Hematopoietic multipotent progenitor cell treated with erythropoietin and hydrocortisone succinate and interleukin-3 and kit ligand, for 8 days (in vitro differentiated cells): ENCODE results near the gene GTF2B.
"Not testable (repeated sequence)": the region's sequence is repeated elsewhere in the genome, so short reads cannot be mapped to it uniquely, and the experiment has no call there.

Source experiments
- DNase-seq: peaks from one replicate; pipeline ENCODE4 v3.0.0-alpha.2; 2015

Gene GTF2B

DNA sequence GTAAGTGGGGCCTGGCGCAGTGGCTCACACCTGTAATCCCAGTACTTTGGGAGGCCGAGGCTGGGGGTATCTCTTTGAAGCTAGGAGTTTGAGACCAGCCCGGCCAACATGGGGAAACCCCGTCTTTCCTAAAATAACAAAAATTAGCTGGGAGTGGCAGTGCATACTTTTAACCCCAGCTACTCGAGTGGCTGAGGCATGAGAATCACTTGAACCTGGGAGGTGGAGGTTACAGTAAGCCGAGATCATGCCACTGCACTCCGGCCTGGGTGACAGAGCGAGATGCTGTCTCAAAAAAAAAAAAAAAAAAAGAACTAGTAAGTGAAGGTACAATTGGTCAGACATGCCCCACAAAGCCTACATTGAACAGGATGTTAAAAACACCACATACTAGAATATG, 10.7 kb downstream of the GTF2B start:
- not testable (repeated sequence) for DNase-seq

DNA sequence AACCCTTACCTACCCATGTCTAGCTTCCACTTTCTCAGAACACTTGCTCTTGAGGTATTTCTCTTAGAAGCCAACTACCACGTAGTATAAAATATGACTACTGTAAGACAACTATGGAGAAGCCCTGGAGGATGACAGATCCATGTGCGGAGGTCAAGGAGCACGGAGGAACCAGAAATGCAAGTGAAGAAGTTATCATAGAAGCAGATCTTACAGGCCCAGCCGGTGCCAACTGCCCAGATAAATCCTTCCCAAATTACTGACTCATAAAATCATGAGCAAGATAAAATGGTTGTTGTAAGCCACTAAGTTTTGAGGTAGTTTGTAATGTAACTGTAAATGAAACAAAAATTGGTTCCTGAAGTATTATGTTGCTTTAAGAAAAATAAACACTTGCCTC, 12.6 kb downstream of the GTF2B start:
- DNase-seq, result peak; percentile 31

DNA sequence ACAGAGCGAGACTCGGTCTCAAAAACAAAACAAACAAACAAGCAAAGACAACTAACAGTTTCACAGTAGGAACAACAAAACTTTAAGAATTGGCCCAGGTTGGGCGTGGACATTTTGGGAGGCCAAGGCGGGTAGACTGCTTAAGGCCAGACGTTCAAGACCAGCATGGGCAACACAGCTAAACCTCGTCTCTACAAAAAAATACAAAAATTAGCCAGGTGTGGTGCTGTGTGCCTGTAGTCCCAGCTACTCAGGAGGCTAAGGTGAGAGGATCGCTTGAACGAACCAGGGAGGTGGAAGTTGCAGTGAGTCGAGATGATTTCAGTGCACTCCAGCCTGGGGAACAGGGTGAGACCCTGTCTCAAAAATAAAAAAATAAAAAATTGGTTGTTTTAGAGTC, 13.5 kb downstream of the GTF2B start:
- no peak for DNase-seq

DNA sequence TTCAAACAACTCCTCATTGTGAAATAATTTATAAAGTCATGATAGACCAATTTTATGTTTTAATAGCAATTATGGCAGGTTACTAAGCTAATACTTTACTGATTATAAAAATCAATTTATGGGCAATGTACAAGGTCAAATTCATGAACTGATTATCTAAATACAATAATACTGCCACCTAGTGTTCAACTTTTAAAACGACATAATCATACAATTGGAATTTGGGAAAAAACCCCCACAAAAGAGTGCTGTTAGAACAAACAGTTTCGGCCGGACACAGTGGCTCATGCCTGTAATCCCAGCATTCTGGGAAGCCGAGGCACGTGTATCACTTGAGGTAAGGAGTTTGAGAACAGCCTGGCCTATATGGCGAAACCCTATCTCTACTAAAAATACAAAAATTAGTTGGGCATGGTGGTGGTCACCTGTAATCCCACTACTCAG, 14.0 kb downstream of the GTF2B start:
- DNase-seq, result peak; percentile 47

DNA sequence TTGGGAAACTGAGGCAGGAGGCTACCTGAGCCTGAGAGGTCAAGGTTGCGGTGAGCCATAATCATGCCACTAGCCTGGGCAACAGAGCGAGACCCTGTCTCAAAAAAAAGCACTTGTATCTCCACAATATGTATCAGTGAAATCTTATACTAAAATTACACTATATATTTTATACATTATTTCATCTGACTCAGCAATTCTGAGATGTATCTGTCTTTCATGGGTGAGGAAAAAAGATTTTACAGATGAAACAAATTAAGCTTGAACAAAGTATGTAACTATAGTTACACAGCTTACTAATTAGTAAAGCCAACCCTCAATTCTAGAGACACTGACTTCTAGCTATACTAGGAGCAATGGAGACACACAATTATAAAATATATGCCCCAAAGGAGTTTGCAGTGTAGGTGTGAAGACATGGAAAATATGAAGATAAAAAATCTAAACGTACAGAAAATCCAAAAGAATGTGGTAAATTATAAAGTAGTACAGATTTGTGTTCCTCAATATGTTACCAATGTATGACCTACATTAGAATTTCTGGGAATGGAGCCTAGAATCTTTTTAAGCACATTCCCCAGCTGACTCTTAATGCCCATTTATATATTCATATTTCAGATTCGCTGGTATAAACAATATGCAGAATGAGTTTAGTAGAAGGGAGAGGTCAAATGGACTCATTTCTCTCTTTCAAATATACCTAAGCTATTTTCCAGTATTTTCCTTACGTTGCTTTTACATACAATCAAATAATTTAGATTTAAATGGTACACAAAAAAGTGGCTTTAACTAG, 14.6 kb downstream of the GTF2B start:
- no peak for DNase-seq

DNA sequence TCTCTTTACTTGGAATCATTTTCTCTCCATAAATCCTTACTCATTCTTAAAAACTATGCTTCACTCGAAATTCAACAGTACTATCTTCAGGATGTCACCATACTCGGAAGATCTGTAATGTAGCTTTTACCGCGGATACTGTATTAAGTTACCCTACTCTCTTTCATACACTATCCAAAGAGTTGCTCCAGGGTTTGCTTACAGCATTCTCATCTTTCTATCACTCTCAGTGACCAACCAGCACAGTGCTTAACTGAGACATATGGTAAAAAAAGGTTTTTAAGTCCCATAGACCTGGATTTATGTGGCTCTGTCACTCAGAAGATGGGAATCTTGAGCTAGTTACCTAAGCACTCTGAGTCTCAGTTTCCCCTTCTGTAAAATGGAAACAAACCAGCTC, 15.8 kb downstream of the GTF2B start:
- no peak for DNase-seq

DNA sequence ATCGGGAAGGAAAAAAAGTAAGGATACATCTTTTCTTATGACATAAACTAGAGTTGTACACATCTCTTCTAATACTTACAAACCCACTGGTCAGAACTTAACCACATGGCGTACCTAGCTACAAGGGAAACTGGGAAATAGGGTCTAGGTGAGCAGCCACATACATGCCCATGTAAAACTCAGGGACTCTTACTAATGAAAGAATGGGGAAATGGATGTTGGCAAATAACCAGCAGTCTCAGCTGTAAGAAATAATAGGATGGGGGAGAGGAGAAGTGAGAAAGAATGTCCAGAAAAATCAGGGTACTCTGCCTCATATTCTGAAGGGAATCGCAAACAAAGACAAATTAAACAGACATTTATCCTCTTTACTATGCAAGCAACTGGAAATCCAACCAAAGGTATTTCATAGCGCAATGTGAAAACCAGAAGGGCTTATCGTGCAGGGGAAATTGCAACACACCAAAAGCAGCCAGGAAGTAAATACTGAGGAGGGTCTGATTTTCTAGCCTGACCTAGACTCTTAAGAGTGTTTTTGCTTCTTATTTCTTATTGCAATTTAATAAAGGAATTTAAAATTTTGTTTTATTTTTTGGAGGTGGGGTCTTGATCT, 17.5 kb downstream of the GTF2B start:
- no peak for DNase-seq

DNA sequence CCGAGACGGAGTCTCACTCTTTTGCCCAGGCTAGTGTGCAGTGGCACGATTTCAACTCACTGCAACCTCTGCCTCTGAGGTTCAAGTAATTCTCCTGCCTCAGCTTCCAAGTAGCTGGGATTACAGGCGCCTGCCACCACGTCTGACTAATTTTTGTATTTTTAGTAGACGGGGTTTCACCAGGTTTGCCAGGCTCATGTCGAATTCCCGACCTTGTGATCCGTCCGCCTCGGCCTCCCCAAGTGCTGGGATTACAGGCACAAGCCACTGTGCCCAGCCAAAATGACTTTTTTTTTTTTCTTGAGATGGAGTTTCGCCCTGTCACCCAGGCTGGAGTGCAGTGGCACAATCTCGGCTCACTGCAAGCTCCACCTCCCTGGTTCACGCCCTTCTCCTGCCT, 21.7 kb downstream of the GTF2B start:
- DNase-seq, result not testable (repeated sequence)

DNA sequence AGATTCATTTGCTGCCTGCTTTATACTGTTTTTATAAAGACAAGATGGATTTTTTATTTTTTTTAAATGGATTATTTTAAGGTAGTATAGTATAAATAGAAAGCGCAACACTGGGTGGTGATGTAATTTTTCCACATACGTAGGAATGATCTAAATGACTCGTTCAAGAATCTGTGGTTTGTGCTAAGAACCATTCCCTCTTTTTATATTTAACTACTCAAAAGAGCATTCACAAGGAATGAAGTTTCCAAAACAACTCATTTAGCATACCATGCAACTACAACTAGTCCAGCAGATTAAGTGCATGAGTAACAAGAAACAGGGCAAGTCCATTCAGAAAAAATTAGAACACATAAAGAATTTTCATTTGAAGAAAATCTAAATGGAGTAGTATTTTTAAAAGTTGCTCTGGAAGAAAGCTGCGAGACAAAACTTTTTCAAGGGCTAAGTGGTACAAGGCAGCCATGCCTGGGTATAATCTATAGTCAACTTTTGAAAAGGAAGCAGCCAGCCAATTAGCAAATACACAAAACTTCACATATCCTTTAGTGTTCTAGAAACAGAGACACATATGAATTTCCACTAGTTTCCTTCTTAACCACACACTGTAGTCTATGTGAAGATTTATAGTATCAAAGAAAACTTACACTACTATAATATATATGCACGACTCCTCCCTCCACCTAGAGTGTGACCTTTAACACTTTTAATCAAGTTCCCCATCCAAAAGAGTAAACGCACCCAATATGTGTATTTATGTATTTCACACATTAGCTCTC, 23.4 kb downstream of the GTF2B start:
- DNase-seq, result no peak

DNA sequence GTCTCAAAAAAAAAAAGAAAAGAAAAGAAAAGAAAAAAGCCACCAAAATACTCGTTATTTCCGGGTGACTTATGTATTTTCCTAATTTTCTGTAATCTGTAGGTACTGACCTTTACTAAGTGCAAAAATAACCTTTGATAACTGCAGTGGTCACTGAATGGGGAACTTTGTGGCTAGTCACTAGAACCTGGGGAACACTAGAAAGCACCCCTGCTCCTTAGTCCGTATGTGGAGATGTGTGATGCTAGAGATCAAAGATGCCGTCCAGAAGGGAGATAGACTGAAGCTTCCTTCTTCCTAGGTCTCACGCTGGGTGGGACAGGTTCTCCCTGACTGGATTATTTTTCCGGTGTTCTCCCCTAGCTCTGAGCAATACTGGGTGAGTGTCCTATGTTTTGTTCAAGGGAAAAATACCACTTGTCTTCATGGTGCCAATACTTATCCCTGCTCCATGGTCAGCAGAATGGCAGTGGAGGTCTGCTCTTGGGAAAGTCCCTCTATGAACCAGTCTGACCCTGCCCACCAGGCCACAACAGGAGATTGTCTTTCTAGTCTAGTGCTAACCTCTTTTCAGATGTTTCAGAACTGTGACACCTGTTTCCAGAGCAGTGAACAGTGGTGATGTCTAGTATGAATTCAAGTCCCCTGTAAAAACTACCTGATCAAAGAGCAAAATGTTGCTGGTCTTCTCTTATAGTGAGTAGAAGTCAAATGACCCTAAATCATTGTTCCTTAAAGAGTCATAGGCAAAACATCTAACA, 39.9 kb downstream of the GTF2B start:
- DNase-seq, result no peak

DNA sequence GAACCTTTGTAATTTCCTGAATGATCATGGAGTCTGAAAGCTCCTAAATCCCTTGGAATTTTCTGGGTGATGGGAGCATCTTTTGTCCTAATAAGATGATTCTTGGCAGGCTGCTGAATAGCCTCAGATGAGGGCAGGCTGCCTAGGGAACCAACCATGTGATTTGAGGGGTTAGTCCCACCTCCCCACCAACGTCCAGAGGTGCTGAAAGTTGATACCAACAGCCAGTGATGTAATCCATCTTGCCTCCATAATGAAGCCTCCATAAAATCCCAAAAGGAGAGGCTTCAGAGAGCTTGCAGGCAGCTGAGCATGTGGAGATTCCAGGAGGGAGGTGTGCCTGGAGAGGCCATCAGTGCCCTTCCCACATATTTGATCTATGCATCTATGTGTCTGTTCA, 43.7 kb downstream of the GTF2B start:
- DNase-seq, result no peak

DNA sequence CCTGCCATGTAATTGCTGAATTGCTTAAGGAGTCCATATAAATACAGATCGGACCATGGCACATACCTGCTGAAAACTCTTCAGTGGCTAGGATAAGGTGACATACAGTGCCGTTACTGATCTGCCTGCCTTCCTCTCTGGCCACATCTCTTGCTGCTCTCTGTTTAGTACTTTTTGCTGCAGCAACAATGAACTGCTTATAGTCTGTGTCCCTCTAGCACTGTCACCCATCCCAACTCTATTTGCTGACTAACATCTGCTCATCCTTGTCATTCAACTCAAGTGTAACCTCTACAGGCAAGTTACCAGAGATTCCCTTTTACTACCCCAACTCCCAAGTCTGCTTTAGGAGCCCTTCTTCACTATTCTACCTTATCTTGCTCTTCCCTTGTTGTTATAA, 65.6 kb downstream of the GTF2B start:
- DNase-seq, result no peak

DNA sequence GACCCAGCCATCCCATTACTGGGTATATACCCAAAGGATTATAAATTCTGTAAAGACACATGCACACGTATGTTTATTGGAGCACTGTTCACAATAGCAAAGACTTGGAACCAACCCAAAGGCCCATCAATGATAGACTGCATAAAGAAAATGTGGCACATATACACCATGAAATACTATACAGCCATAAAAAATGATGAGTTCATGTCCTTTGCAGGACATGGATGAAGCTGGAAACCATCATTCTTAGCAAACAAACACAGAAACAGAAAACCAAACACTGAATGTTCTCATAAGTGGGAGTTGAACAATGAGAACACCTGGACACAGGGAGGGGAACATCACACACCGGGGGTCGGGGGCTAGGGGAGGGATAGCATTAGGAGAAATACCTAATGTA, 71.7 kb downstream of the GTF2B start:
- DNase-seq, result not testable (repeated sequence)

DNA sequence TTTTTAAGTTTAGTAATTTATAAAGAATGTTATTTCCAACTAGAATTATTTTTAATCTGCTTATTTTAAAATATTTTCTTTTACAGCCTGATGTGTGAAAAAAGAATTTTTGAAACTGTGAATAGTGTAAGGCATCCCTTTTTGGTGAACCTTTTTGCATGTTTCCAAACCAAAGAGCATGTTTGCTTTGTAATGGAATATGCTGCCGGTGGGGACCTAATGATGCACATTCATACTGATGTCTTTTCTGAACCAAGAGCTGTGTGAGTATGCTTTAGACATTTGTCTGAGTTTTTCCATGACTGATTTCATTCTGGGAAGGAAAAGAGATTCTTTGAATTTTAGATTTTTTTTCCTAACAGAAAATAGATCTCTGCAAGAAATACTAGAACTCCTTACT, 77.9 kb downstream of the GTF2B start:
- no peak for DNase-seq

DNA sequence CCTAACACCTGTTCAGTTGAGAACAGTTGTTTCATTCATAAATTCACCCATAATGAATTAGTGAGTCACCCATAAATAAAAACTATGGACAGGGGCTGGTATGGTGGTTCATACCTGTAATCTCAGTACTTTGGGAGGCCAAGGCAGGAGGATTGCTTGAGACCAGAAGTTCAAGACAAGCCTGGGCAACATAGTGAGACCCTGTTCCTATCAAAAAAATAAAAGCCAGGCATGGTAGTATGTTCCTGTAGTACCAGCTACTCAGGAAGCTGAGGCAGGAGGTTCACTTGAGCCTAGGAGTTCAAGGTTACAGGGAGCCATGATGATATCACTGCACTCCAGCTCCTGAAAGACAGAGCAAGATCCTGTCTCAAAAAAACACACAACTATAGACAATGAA, 79.0 kb downstream of the GTF2B start:
- DNase-seq, result no peak

DNA sequence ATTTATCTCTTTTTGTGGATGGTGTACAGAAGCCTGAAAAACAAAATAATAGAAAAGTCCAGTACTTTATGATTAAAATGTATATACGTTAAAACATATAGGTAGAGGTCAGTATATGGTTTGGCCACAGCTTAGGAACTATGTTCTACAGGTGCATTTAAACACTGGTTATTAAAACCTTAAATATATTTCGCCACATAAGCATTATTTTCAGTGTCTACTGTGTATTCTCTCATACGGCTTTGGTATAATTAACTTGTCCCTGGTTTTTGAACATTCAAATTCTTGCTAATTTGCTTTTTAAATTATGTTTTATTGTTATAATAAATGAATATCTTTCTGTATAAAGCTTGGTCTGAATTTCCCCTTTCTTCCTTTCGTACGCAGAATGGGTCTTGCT, 87.9 kb downstream of the GTF2B start:
- DNase-seq, result no peak

DNA sequence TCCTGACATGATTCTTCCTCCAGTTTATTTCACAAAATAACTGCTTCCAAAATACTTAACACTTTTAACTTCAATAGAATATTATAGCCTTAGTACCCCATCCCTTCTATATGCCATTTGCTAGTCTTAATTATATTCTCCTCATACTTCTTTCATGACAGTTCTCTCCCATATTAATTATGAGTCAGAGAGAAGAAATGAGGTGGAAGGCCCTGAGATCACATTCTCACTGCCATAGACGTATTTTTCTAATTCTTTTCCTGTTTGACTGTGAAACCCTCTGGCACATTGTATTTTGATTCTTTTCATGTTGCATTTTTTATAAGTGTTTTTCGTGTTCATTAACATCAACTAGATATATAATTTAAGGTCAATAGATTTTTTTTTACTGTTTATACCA, 88.4 kb downstream of the GTF2B start:
- no peak for DNase-seq
